GM12878 (cell line): ENCODE measurements around the gene KRT75. TPM values are rescaled to one million over a fixed set of nuclear protein-coding genes. Genes with fewer than 3 reads are reported as not detected.

Experiments
- ATAC-seq: fragments of 200-7000 bp; cut with Tn5 transposase; 3 replicates; pipeline ENCODE4 v1.9.1; 2020; ENCODE audit warnings: mild to moderate bottlenecking, moderate library complexity
- BruUV-seq: library from RNA; stranded (reverse); fragments of 400-500 nt; replicated peaks from 2 replicates; lab custom pipeline; 2021; lab: Mats Ljungman, UMichigan
- CTCF ChIA-PET: fragments of 300-600 bp; sonication (Branson Sonifier 250); formaldehyde crosslinking; extraction: SDS; loops from one replicate; lab custom pipeline; 2021; ENCODE audit warnings: inconsistent platforms; lab: Yijun Ruan, JAX
- POLR2A ChIA-PET: fragments of 350-600 bp; formaldehyde crosslinking; extraction: SDS; loops from one replicate; lab custom pipeline; 2021; ENCODE audit warnings: inconsistent platforms; lab: Charles Lee
- RAD21 ChIA-PET: fragments of 300-600 bp; sonication (Branson Sonifier 250); formaldehyde crosslinking; loops from one replicate; lab custom pipeline; 2023; ENCODE audit warnings: antibody characterized with exemption; ENCODE audit not compliant: unreplicated experiment; lab: Charles Lee
- SMC1A ChIA-PET: fragments of 300-600 bp; sonication (Branson Sonifier 250); formaldehyde crosslinking; loops from one replicate; lab custom pipeline; 2023; ENCODE audit not compliant: unreplicated experiment, uncharacterized antibody; lab: Charles Lee
- DNase-seq: peaks from one replicate; pipeline ENCODE4 v3.0.0-alpha.2; 2011; ENCODE audit warnings: low read depth, low spot score
- FAIRE-seq: peaks from 3 replicates; lab custom pipeline; 2011; peaks lifted over from hg19 to GRCh38; lab: Jason Lieb, UNC
- H2AFZ ChIP-seq: 2 replicates; pipeline ENCODE4 v1.6.0; 2011; ENCODE audit warnings: low read depth, low read length, control low read depth; ENCODE audit not compliant: control insufficient read depth
- H3K27ac ChIP-seq: 2 replicates; pipeline ENCODE4 v1.5.1; 2011; ENCODE audit warnings: control low read depth; ENCODE audit not compliant: control insufficient read depth, insufficient read depth
- H3K27me3 ChIP-seq, 2 experiments: replicated peaks in 1 of 2; 2 replicates each; pipeline versions ENCODE4 v1.6.0 to v1.6.1; 2011; ENCODE audit warnings: low read length in 1 of 2; ENCODE audit not compliant: control insufficient read depth in 2 of 2, insufficient read depth in 2 of 2
- H3K36me3 ChIP-seq, 2 experiments: 2 replicates each; pipeline ENCODE4 v1.5.1; 2011; ENCODE audit warnings: low read length in 1 of 2; ENCODE audit not compliant: control insufficient read depth in 2 of 2, insufficient read depth in 2 of 2
- H3K4me1 ChIP-seq: 2 replicates; pipeline ENCODE4 v1.6.1; 2011; ENCODE audit warnings: mild to moderate bottlenecking, low read length, moderate library complexity, mixed read lengths; ENCODE audit not compliant: control insufficient read depth, insufficient read depth
- H3K4me2 ChIP-seq: 2 replicates; pipeline ENCODE4 v1.6.0; 2011; ENCODE audit warnings: control low read depth; ENCODE audit not compliant: control insufficient read depth, insufficient read depth
- H3K4me3 ChIP-seq: fragments of 200-600 bp; sonication (generic); 2 replicates; pipeline ENCODE4 v1.5.1; 2016
- H3K79me2 ChIP-seq: 2 replicates; pipeline ENCODE4 v1.6.0; 2011; ENCODE audit warnings: low read length; ENCODE audit not compliant: control insufficient read depth, insufficient read depth
- H3K9ac ChIP-seq: 2 replicates; pipeline ENCODE4 v1.8.0; 2011; ENCODE audit warnings: low read length, control low read depth, mixed read lengths; ENCODE audit not compliant: control insufficient read depth, insufficient read depth
- H3K9me3 ChIP-seq: replicated peaks from 3 replicates; pipeline ENCODE4 v1.5.1; 2011; ENCODE audit warnings: mild to moderate bottlenecking, low read length; ENCODE audit not compliant: control insufficient read depth, insufficient read depth
- H4K20me1 ChIP-seq: 2 replicates; pipeline ENCODE4 v1.6.0; 2011; ENCODE audit not compliant: control insufficient read depth, insufficient read depth
- E2F8 ChIP-seq: fragments of 450-650 bp; IDR thresholded peaks from 2 replicates; pipeline ENCODE4 v1.6.1; 2018; ENCODE audit warnings: mild to moderate bottlenecking, low read depth, moderate library complexity; ENCODE audit not compliant: partially characterized antibody
- SMAD5 ChIP-seq: IDR thresholded peaks from 2 replicates; pipeline ENCODE4 v1.6.1; 2016; ENCODE audit warnings: antibody characterized with exemption, low read depth
- WGBS: methylation state at CpG from one replicate; pipeline ENCODE4 v1.1.6; 2016; ENCODE audit warnings: low lambda C conversion rate; ENCODE audit not compliant: insufficient replicate concordance, insufficient coverage; ENCODE audit errors: missing lambda C conversion rate; 5-methylcytosine and 5-hydroxymethylcytosine counted together
- in situ Hi-C: fragments of 300-500 bp; cut with MboI; formaldehyde crosslinking; loops from 9 replicates; pipeline ENCODE4 v1.14.3; 2018; ENCODE audit warnings: mixed read lengths
- intact Hi-C: fragments of 100-400 bp; cut with micrococcal nuclease; formaldehyde crosslinking; loops from one replicate; pipeline ENCODE4 v1.14.2; 2022; ENCODE audit not compliant: unreplicated experiment
- polyA plus RNA-seq, 11 experiments: library from polyadenylated mRNA; depleted of rRNA in 4 of 11; unstranded in 6 of 11; stranded (reverse) in 5 of 11; fragments of >200 nt; fragmentation: Nextera tagmentation in 4 of 11; fragmentation: Illumina TruSeq in 1 of 11; extraction: Ambion mirVana in 4 of 11; extraction: Trizol in 1 of 11; gene quantifications; 1 replicate in 1 of 11; 2 replicates in 10 of 11; pipeline versions ENCODE4 v1.2.1 to v1.2.3, GENCODE V29; 2011 to 2016; ENCODE audit warnings: inconsistent platforms in 2 of 11, missing spikeins in 2 of 11, low read depth in 1 of 11
- total RNA-seq, 4 experiments: library from RNA; depleted of rRNA in 3 of 4; stranded (reverse); fragments of >200 nt in 3 of 4; fragmentation: Illumina TruSeq in 1 of 4; extraction: Trizol in 1 of 4; gene quantifications; 2 replicates each; pipeline versions ENCODE4 v1.2.1 to v1.2.3, GENCODE V29; 2013 to 2021
- TF ChIP-seq, protein P1 (sequence below): IDR thresholded peaks from 2 replicates; pipeline ENCODE4 v1.6.1; 2011; ENCODE audit warnings: low read depth, low read length, improper control_type of control experiment, borderline replicate concordance

The KRT75 gene
- total and polyA plus RNA-seq, 10 of the 15 experiments (the other 5 are each of a cell fraction or from before 2014, with no cell fraction given), result not detected

GRCh38 chr12:52381206-52381605 is 53.0 kb downstream of the KRT75 start:
- ChIA-PET POLR2A (no interaction called here), RAD21 (no interaction called here), CTCF (interaction anchor here (1.3 to 1.9 kb wide), 2 partner anchors 9 to 33 kb away, joined by 3 to 4 read pairs; no protein-coding TSS in a partner anchor), SMC1A (no interaction called here)
- no peak for FAIRE-seq
- Histone ChIP-seq H3K4me3 (no peak overlapping the region), H3K9me3 (no peaks in the 10 kb centered on the region), H2AFZ (no peak overlapping the region), H3K79me2 (no peaks in the 10 kb centered on the region), H3K36me3 (no peaks in the 10 kb centered on the region), H3K27ac (no peak overlapping the region), H3K4me1 (no peaks in the 10 kb centered on the region), H3K9ac (no peak overlapping the region), H3K27me3 (peaks cover 3% of the 10 kb centered on the region in 2 experiments; a peak in 3 of 4 replicates), H4K20me1 (no peaks in the 10 kb centered on the region; the same call in 1 of the 2 replicates), H3K4me2 (no peak overlapping the region)
- no peak for ATAC-seq
- BruUV-seq, result no TSS peak
- no peak for DNase-seq
- WGBS, result 39% methylated on average over 8 of the region's 8 CpGs
- TF ChIP-seq SMAD5 (no peak), E2F8 (no peak)
- TF ChIP-seq, protein P1, sequence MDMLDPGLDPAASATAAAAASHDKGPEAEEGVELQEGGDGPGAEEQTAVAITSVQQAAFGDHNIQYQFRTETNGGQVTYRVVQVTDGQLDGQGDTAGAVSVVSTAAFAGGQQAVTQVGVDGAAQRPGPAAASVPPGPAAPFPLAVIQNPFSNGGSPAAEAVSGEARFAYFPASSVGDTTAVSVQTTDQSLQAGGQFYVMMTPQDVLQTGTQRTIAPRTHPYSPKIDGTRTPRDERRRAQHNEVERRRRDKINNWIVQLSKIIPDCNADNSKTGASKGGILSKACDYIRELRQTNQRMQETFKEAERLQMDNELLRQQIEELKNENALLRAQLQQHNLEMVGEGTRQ, result no peak
- in situ Hi-C loops (loop anchor here (5.0 to 25.0 kb wide), 2 partner anchors 496 to 606 kb away; no protein-coding TSS in a partner anchor), intact Hi-C loops (no loop called here)
